HG03520 (cell line): ENCODE data around the gene DYDC2.
"Not testable (repeated sequence)": the region's sequence is repeated elsewhere in the genome, so short reads cannot be mapped to it uniquely, and the experiment has no call there.

Experiments used
- ATAC-seq: cut with Tn5 transposase; IDR thresholded peaks from one replicate; pipeline ENCODE4 v1.9.1; 2021; ENCODE audit warnings: mild to moderate bottlenecking, moderate library complexity; ENCODE audit not compliant: unreplicated experiment

Gene DYDC2, protein sequence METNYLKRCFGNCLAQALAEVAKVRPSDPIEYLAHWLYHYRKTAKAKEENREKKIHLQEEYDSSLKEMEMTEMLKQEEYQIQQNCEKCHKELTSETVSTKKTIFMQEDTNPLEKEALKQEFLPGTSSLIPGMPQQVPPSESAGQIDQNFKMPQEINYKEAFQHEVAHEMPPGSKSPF

DNA sequence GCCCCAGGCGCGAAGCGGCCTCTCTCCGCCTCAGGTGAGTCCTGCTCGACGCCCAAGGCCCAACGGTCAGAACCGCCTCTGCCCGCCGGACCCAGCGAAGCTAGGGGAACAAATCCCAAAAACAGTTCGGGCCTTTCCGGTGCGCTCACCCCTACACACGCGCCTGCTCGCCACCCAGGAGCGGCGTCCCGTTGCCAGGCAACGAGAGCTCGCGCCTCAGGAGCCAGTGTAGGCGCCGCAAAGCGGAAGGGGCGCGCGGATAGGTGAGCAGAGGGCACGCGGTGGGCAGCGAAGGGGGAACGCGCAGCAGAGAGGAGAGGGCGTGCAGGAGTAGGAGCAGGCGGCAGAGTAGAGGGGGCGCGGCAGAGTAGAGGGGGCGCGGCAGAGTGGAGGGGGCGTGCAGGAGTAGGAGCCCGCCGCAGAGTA is at the start of gene DYDC2, which contains the start of gene DYDC1:
Gene DYDC2, plus strand, starts transcription at position 219 of the 426 bp plus-strand sequence. CDS start 5,663 bp downstream, outside the sequence.
Gene DYDC1, minus strand, starts transcription at position 193 of the 426 bp plus-strand sequence. CDS start 4,154 bp downstream, outside the sequence.
- peak; percentile 71 for ATAC-seq

DNA sequence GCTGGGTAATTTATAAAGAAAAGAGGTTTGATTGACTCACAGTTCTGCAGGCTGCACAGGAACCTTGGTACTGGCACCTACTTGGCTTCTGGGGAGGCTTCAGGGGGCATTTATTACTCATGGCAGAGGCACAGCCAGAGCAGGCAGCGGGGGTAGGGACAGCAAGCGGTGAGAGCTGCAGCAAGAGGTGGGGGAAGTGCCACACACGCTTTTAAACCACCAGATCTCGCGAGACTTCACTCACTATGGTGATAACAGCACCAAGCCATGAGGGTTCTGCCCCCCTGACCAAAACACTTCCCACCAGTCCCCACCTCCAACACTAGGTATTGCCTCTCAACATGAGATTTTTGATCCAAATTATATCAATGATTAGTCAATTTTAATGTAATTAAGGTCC is 43.1 kb upstream of the DYDC2 start:
- no peak for ATAC-seq

DNA sequence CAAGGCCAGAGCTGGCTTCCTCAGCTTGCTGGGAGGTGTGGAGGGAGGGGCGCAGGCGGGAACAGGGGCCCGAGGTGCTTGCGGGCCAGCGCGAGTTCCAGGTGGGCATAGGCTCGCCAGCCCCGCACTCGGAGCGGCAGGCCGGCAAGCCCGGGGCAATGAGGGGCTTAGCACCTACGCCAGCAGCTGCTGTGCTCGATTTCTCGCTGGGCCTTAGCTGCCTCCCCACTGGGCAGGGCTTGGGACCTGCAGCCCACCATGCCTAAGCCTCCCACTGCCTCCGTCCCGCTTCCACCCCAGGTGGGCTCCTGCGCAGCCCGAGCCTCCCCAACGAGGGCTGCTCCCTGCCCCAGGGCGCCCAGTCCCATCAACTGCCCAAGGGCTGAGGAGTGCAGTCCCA is 41.2 kb upstream of the DYDC2 start:
- ATAC-seq, result no peak

DNA sequence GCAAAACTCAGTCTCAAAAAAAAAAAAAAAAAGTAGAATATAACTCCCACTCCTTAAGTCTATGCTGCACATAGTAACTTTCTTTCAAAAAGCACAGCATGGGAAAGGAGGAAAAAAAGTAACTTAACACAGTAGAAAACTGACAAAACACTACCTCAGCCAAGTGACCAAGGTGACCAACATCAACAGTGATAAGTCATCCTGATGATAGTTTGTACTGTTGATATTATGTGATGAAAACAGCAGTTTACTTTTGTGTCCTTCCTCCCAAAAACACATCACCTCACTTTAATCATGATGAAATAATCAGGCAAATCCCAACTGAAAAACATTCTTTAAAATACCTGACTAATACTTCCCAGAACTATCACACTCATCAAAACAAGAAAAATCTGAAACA is 37.8 kb upstream of the DYDC2 start:
- ATAC-seq, result no peak

DNA sequence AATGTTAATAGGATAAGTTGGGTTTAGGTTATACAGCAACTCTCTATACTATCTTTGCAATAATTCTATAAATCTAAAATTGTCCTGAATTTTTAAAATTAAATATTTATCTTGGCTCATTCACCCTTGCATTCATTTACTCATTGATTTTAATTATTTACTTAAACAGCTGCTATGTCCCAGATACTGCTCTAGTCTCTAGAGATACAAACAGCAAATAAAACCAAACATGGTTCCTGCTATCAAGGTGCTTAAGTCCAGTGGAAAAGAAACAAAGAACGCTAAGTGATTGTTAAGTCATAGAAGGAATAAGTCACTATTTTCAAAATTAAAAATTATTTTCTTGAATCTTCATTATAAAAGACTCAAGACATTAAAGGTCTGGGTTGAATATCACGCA is 37.3 kb upstream of the DYDC2 start:
- ATAC-seq, result no peak

DNA sequence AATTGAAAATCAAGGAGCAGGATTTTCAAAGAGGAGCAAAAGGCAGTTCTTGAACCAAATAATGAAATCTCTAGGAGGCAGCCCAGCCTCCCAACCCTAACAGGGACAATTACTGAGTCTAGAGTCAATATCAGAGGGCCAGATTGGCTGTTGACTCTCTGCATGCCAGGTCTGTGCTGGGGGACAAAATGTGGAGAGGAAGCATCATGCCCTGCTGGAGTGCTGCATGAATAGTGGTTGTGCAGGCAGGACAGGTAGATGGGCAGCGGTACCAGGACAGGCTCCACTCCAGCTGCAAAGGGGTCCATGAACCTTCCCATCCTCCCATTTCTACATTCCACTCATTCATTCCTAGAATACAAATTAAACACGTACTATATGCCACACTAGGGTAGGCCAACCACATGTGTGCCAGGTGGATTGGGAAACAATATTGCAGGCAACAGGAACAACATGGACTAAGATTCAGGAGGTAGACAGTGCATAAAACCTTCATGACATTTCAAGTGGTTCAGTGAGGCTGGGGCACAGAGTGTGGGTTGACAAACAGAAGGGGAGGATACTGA is 36.8 kb upstream of the DYDC2 start:
- no peak for ATAC-seq

DNA sequence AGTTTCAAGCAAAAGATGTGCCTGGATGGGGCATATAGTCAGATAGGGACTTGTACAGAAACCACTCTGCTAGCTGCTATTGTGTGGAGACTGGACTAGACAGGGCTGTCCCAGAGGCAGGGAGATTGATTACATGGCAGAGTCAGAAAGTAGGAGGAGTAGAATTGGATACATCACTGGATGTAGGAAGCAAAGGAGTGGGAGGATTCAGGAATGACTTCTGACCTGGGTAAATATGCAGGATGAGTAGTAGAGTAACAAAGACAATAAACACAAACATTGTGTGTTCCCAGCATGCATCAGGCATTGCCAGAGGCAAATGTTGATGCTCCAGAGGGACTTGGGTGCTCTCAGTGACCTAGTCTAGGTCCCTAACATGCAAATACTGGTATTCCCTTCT is 36.2 kb upstream of the DYDC2 start:
- ATAC-seq, result no peak

DNA sequence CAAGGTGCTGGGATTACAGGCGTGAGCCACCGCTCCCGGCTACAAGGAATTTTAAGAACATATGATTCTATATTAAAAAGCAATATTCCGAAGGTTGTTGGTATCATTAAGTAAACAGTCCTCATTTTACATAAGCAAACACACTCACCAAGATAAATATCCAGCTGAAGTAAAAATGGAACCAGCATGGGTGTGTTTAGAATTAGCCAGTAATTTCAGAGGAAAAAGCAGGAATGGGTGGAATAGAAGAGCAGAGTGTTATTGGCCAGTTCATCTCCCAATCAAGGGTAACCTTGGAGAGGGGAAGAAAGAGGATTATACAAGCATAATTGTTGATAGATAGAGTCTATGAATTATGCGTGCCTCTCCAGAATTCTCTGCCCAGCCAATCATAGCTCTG is 35.4 kb upstream of the DYDC2 start:
- no peak for ATAC-seq

DNA sequence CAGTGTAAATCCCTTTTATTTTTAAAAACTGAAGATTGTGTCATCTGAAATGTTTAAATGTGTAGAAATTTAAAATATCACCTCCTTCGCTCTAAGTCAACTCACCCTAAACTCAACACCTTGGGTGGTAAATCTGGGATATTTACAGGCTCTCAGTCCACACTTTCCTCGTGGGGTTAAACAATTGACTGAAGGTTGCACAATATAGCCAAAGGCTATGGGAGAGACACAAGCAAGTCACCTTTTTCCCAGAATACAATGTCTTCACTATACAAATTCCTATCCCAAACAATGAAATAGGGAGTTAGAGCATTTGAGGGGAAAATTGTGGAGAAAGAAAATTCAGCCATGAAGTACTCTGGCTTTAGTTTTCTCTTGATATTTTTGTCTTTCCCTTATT is 34.4 kb upstream of the DYDC2 start:
- ATAC-seq, result no peak

DNA sequence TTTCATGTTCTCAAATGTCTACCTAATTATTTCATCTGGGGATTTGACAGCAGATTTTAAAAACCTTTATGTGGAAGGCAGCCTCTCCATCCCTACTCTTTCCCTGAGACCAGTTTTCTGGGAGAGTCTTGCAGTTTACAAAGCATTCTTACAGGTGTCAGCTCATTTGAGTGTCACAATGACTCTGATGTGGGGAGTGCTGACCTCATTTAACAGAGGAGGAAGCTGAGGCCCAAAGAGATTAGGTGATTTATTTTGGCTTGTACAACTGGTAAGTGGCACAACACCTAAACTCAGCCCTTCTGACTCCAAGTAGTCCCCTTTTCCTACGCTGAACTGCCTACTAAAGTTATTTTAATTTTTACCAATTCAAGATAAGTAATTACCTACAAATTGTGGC is 33.9 kb upstream of the DYDC2 start:
- ATAC-seq, result no peak

DNA sequence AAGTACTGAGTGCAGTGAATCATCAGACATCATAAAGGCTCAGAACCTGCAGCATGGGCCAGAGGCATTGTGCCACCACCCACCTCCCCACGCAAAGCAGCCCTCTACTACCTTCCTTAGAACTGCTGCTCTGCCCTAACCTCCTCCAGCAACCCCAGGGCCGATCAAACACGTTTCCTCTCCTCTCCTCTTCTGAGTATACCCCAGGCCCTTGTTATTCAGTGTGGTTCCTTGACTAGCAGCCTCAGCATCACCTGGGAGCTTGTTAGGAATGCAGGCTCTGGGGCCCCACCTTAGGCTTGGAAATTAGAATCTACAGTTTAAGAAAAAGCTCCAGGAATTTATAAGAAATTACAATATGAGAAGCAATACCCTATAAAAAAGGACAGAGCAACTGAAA is 33.3 kb upstream of the DYDC2 start:
- no peak for ATAC-seq

DNA sequence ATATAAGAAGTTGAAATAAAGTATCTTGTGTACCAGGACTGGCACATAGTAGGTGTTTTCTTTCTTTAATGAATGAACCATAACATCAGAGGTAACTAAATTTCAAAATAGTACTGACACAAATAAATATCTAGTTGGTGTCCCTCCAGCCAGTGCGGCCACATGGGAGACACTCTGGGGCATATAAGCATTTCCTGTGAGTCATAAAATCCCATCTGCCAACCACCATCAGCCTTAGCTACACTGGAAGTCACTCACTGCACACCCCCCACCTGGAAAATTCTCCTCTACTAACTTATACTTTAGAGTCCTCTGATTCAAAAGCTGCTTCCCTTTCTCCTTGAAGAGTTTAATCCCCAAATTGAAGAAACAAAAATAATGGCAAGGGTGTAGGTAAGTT is 32.5 kb upstream of the DYDC2 start:
- ATAC-seq, result no peak

DNA sequence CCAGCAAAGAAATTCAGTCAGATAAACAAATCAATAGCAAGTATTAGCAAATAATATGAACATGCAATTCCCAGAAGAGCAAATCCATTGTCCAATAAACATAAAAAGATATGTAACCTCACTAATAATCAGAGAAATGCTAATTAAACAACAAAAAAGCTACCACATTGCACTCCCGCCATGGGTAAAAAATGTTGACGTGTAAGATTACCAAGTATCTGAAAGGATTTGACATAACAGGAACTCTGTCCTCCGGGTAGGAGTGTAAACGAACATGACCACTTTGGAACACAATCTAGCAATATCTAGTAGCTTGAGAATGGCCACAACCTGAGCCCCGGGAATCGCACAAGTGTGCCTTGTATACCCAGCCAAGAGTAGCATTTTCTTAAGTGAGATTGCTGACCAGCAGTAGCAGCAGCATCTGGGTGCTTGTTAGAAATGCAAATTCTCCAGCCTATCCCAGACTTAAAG is 31.7 kb upstream of the DYDC2 start:
- ATAC-seq, result no peak

DNA sequence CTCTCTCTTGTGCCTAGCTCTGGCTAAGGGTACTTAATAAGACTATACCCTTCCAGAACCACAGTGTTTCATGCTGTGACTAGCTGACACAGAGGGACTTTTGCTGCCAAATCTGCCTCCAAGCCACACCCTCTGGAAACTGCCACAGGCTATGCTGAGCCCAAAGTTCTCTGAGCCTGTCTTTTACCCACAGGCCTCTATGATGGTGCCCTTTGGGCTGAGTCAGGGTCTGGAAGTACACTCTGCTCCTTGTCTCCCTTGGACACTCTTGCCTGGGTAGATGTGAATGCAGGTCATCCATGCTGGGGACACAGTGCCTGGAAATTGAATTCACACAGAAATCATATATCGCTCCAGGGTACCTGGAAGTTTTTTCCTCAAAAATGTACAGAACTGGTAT is 22.6 kb upstream of the DYDC2 start:
- no peak for ATAC-seq

DNA sequence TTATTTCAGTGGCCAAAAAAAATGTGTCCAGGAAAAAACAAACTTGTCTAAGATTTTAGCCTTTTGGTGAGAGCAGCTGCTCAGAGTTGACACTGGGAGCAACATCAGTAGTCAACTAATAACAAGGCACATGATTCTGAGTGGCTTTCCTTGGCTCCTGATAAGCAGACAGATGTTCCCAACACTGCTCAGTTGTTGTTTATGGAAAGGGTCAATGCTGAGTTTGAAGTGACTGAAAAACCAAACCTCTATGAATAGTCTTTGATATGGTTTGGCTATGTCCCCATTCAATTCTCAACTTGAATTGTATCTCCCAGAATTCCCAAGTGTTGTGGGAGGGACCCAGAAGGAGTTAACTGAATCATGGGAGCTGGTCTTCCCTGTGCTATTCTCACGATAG is 12.3 kb upstream of the DYDC2 start:
- no peak for ATAC-seq

DNA sequence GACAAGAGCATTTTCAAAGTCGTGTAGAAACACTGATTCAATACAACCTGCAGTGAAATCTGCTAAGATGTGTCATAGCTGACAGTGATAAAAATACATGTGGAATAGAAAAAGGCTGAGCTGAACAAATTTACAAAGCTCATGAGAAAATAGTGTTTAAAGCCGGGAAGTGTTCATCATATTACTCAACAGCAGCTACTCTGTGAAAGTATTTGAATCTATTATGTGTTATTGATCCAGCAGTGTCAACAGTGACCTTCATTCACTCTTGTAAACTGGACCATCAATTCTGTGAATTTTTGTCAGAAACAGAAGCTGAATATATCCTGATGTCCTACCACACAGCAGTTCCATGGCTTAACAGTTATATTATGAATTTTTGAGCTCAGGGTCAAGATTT is 11.7 kb upstream of the DYDC2 start:
- ATAC-seq, result no peak

DNA sequence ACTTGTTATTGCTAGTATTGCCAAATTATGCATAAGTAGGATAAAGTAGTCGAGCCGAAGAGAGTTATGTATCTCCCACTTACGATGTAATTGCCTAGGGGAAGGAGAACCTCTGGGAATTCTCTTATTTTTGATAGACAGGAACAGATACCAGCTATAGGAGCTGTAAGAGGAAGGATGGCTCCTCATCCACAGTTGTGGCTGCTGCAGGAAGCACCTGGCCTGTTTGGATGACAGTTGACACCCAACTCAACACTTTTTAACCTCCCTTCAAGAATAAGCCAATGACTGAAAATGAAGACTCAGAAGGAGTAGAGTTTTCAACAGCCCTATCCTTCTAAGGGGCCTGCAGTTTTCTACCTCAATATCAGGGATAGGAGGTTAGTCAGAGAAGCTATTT is 6.3 kb upstream of the DYDC2 start:
- ATAC-seq, result no peak

DNA sequence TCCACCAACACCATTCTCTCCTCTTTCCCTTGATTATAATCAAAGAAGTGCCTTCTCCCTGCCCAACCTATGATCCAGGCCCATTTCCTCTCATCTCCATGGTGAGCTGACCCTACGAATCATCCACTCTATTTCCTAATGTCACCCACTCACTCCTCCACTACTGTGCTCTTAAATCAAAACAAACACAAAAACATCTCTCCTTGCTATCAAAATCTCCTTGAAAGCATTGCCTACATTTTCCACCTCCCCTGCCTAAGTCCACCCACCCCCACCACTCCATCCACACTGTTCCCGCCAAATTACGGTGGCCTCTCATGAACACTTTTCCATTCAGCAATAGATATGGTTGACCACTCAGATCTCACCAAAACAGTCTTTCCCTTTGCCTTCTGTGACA is 5.4 kb upstream of the DYDC2 start:
- ATAC-seq, result no peak

DNA sequence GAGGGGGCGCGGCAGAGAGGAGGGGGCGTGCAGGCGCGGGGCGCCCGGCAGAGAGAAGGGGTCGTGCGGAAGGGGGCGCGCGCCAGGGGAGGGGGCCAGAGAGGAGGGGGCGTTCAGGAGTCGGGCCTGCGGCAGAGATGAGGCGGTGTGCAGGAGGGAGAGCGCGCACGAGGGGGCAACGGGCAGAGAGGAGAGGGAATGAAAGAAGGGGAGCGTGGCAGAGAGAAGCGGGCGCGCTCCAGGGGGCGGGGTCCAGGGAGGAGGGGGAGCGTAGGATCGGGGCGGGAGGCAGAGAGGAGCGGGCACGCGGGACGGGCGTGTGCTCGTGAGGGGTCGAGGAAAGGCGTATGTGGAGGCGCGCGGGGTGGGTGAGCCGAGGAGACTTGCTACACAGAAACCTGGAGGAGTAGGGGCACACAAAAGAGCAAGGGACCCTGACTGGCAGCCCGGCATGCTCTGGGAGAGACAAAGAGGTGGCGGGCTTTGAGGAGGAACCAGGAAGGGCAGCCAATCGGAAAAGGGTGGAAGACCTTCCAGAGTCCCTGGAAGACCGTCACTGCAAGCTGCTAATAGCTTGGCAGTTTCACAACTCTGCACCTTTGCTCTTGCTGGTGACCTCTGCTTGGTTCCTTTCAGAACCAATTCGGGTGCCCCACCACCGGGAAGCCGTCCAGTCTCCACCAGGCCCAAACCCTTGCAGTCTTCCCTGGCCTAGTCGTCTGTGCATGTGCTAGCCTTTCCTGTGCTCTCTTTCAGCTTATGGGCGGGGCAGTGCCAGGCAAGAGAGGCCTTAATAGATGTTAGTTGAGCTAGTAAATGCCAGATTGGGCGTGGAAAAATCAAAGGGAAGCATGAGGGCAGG is 639 bp downstream of the DYDC2 start:
- ATAC-seq, result no peak

DNA sequence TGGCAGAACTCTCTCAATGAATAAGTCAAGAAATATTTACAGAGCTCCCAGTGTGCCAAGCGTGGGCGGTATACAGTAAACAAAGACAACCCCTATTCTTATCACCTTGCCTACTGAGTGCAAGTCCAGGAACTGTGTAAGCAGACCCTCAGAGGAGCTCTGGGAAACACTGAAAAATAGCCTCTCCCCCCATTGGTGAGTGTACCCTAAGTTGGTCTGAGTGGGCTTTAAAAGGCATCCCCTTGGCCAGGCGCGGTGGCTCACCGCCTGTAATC is 1.2 kb downstream of the DYDC2 start:
- no peak for ATAC-seq

DNA sequence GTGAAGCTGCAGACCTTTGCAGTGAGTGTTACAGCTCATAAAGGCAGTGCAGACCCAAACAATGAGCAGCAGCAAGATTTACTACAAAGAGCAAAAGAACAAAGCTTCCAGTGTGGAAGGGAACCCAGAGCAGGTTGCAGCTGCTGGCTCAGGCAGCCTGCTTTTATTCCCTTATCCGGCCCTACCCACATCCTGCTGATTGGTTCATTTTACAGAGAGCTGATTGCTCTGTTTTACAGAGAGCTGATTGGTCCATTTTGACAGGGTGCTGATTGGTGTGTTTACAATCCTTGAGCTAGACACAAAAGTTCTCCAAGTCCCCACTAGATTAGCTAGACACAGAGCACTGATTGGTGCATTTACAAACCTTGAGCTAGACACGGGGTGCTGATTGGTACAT is 2.3 kb downstream of the DYDC2 start:
- ATAC-seq, result not testable (repeated sequence)

DNA sequence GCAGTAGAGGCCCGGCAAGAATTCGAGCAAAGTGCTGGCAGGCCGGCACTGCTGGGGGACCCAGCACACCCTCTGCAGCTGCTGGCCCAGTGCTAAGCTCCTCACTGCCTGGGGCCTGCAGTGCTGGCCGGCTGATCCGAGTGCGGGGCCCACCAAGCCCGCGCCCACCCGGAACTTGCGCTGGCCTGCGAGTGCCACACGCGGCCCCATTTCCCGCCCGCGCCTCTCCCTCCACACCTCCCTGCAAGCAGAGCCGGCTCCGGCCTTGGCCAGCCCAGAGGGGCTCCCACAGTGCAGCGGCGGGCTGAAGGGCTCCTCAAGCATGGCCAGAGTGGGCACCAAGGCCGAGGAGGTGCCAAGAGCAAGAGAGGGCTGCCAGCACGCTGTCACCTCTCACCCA is 3.1 kb downstream of the DYDC2 start:
- no peak for ATAC-seq
